Fibroblast of villous mesenchyme (primary cell): ENCODE results near the gene RBL1. TPM values are rescaled to one million over a fixed set of nuclear protein-coding genes. Genes with fewer than 3 reads are reported as not detected.

Experiments
- DNase-seq: peaks from one replicate; pipeline ENCODE4 v3.0.0-alpha.2; 2010; ENCODE audit warnings: low read depth
- H3K4me3 ChIP-seq: 2 replicates; pipeline ENCODE4 v1.5.1; 2011; ENCODE audit warnings: low read depth, mild to moderate bottlenecking, low read length
- total RNA-seq: library from RNA; depleted of rRNA; stranded (reverse); fragments of >200 nt; gene quantifications from 2 replicates; pipeline ENCODE4 v1.2.3, GENCODE V29; 2012
- TF ChIP-seq, protein P1 (sequence below): IDR thresholded peaks from 2 replicates; pipeline ENCODE4 v1.5.1; 2012; ENCODE audit warnings: low read depth, mild to moderate bottlenecking, low read length; ENCODE audit not compliant: insufficient read depth

RBL1 gene, protein sequence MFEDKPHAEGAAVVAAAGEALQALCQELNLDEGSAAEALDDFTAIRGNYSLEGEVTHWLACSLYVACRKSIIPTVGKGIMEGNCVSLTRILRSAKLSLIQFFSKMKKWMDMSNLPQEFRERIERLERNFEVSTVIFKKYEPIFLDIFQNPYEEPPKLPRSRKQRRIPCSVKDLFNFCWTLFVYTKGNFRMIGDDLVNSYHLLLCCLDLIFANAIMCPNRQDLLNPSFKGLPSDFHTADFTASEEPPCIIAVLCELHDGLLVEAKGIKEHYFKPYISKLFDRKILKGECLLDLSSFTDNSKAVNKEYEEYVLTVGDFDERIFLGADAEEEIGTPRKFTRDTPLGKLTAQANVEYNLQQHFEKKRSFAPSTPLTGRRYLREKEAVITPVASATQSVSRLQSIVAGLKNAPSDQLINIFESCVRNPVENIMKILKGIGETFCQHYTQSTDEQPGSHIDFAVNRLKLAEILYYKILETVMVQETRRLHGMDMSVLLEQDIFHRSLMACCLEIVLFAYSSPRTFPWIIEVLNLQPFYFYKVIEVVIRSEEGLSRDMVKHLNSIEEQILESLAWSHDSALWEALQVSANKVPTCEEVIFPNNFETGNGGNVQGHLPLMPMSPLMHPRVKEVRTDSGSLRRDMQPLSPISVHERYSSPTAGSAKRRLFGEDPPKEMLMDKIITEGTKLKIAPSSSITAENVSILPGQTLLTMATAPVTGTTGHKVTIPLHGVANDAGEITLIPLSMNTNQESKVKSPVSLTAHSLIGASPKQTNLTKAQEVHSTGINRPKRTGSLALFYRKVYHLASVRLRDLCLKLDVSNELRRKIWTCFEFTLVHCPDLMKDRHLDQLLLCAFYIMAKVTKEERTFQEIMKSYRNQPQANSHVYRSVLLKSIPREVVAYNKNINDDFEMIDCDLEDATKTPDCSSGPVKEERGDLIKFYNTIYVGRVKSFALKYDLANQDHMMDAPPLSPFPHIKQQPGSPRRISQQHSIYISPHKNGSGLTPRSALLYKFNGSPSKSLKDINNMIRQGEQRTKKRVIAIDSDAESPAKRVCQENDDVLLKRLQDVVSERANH
- total RNA-seq, result 8.1 and 10.8 TPM in 2 replicates

GRCh38 chr20:37095599-37096414 lies at the start of gene RBL1:
Gene RBL1 (minus strand): TSS chr20:37095997. CDS start chr20:37095928, 69 bp downstream.
- H3K4me3 ChIP-seq, result peak within 1 kb of the TSS; percentile 79
- TF ChIP-seq, protein P1, sequence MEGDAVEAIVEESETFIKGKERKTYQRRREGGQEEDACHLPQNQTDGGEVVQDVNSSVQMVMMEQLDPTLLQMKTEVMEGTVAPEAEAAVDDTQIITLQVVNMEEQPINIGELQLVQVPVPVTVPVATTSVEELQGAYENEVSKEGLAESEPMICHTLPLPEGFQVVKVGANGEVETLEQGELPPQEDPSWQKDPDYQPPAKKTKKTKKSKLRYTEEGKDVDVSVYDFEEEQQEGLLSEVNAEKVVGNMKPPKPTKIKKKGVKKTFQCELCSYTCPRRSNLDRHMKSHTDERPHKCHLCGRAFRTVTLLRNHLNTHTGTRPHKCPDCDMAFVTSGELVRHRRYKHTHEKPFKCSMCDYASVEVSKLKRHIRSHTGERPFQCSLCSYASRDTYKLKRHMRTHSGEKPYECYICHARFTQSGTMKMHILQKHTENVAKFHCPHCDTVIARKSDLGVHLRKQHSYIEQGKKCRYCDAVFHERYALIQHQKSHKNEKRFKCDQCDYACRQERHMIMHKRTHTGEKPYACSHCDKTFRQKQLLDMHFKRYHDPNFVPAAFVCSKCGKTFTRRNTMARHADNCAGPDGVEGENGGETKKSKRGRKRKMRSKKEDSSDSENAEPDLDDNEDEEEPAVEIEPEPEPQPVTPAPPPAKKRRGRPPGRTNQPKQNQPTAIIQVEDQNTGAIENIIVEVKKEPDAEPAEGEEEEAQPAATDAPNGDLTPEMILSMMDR, result peak; percentile 44
- peak; percentile 86 for DNase-seq

DNA sequence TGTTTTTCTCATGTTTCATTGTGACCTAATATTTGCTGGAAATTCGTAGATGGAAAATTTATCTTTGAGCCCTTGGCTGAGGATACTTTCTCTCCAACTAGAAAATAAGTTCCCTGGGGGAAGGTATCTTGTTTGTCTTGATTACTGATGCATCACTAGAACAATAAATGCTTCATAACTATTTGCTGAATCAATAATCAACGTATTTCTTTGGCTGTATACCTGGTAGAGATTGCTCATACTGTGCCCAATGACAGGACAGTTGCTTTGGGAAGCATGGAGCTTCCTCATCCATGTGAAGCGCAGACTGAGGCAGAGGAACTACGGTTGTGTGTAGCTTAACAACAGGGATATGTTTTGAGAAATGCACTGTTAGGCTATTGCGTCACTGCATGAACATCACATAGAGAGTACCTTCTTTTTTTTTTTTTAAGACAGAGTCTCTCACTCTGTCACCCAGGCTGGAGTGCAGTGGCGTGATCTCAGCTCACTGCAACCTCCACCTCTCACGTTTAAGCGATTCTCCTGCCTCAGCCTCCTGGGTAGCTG lies 49.1 kb upstream of the RBL1 start:
- H3K4me3 ChIP-seq, result no peak overlapping the region
- TF ChIP-seq, protein P1, result no peak
- DNase-seq, result peak; percentile 17

DNA sequence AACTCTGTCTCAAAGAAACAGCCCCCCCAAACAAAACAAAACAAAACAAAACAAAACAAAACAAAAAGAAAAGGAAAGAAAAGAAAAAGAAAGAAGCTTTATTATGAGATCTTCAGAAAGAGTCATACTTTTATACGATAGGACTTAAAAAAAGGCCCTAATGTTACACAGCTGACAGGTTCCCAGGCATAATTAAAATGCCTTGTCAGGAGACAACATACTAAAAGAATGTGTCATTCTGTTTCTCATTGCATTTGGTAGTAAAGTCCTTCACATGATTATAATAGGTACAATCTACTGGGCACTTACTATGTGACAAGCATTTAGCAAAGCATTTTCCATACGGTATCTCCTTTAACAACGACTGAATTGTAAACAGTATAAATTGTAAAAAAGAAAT lies 46.9 kb upstream of the RBL1 start:
- H3K4me3 ChIP-seq, result no peak overlapping the region
- peak; percentile 51 for DNase-seq
- TF ChIP-seq, protein P1, result no peak

DNA sequence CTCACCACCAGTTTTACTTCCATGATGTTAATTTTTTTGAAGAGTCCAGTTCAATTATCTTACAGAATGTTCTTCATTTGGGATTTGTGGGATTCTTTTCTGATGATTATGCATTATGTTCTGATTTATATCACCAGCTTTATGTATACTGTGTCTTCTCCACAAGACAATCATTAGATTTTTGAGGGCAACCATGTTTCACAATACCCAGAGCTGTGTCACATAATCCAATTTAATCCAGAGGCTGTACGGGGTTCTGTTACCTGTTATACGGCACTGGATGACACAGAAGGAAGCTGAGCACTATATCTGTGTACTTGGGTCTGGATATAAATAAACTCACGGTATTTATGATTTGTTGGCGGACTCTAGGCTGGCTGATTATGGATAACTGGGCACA lies 41.8 kb upstream of the RBL1 start:
- TF ChIP-seq, protein P1, result no peak
- DNase-seq, result peak; percentile 9

GRCh38 chr20:37133952-37134351 lies 38.2 kb upstream of the RBL1 start:
- H3K4me3 ChIP-seq, result no peak overlapping the region
- DNase-seq, result no peak
- TF ChIP-seq, protein P1, result no peak

More for the DNA sequence above, 41.8 kb upstream of the RBL1 start:
- no peak overlapping the region for H3K4me3 ChIP-seq

- TF ChIP-seq, protein P1, result no peak
- no peak overlapping the region for H3K4me3 ChIP-seq
- no peak for DNase-seq
Measured at GRCh38 chr20:37131486-37131885, 35.7 kb upstream of the RBL1 start.
